Measurements from ENCODE around the gene TDRKH. TPM values are rescaled to one million over a fixed set of nuclear protein-coding genes. Genes with fewer than 3 reads are reported as not detected.
"Not testable (repeated sequence)": the region's sequence is repeated elsewhere in the genome, so short reads cannot be mapped to it uniquely, and the experiment has no call there.

TDRKH gene
- polyA plus RNA-seq, 1 donor = 4.1 TPM

DNA sequence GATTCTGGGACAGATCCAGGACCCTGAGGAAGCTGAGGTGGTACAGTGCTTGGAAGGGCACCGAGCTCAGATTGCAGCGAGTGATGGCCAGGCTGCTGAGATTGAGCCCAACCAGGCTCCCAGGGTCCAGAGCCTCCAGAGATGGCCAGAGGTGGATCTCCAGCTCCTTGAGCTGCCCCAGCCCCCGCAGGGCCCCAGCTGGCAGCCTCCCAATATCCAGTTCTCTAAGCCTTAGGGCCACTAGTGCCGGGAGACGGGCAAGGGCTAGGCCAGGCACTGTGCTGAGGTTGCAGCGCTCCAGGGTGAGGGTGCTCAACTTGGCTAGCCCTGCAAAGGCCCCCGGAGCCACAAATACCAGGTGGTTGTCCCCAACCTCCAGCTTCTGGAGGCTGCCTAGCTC, 11.5 kb upstream of the TDRKH start:
- no peak for DNase-seq

DNA sequence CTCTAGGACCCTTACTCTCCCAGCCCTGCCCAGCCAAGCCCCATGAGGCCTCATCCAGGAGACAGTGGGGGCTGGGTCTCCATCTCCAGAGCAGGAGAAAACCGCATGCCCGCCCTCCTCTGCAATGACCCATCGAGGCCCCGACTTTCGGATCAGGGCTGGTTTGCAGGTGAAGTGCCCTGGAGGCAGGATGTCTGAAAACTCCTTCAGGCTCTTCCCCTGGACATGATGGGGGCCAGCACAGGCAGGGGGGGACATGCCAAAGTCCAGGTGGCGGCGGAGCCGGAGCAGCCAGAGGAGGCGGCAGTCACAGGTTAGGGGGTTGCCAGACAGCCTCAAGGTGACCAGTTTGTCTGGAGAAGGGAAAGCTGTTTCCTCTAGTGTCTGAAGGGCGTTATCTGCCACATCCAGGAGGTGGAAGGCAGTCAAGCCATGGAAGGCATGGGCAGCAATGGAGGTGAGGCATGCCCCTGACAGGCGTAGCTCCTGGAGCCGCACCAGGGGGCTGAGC, 11.1 kb upstream of the TDRKH start:
- DNase-seq = no peak

GRCh38 chr1:151800830-151801229, 10.5 kb upstream of the TDRKH start:
- no peak for DNase-seq

DNA sequence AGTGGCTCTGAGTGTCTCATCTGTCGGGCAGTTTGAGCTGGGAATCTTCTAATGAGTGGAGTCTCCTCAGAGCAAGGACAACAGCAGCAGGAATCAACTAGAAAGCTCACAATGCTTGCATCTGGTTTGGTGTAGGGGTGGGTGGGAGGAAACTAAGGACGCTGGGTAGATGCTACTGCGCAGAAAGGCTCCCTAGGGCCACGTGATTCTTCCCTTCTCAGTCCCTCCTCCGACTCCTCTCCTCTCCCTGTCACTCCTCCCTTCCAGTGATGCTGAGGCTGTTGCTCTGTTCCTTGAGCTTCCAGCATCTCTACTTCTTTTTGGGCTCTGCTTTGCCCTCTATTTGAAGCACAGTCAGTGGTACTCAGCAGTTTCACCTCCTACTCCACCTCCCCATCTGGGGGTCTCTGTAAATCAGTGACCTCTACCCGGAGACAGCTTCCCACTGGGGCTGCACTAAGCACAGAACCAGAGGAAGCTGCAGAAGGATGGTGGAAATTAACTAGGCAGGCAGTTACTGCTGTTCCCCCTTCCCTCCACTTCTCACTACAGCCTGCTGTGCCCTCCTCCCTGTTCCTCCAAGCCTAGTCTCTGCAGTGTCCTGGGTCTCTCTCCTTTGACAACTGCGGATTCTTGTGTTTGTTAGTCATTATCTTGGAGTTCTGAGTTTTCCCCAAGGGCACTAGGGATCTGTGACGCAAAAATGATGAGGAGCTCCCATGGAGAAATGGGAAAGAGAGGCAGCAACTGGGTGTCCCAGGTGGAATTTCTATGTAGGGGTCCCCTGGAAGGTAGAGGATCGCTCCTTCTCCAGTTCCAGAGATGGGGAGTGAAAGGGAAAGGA, 9.1 kb upstream of the TDRKH start:
- DNase-seq = no peak

- DNase-seq = no peak
Observed at GRCh38 chr1:151798571-151798970, 8.3 kb upstream of the TDRKH start.

GRCh38 chr1:151790940-151791651, 796 bp upstream of the TDRKH start:
- no peak for DNase-seq

GRCh38 chr1:151787689-151788088, 2.6 kb downstream of the TDRKH start:
- no peak for DNase-seq

- DNase-seq = no peak
Observed at GRCh38 chr1:151783796-151784195, 6.5 kb downstream of the TDRKH start.

DNA sequence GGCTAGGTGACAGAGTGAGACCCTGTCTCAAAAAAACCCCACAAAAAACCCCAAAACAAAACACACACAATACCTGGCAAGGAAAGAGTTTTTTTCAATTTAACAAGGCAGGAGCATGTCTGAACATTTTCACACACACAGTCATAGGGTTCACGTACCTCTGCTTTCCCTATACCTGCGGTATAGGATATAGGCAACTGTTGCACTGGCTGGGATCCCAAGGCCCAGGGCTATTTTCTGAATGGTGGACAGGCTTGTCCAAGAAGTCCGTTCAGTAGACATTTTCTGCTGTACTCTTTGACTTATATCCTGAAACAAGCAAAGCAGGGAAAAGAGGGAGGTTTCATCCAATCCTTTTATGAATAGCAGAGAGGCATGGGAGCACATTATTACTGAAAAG, 7.6 kb downstream of the TDRKH start:
- DNase-seq = no peak

DNA sequence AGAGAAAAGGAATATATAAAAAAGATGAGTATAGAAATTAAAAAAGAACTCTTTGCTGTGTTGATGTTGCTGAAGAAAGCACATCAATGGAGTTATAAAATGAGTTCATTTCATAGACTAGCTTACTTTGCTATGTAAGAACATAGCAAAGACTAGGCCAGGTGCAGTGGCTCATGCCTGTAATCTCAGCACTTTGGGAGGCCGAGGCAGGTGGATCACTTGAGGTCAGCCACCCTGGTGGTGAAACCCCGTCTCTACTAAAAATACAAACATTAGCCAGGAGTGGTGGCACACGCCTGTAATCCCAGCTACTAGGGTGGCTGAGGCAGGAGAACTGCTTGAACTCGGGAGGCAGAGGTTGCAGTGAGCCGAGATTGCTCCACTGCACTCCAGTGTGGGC, 8.3 kb downstream of the TDRKH start:
- not testable (repeated sequence) for DNase-seq

DNA sequence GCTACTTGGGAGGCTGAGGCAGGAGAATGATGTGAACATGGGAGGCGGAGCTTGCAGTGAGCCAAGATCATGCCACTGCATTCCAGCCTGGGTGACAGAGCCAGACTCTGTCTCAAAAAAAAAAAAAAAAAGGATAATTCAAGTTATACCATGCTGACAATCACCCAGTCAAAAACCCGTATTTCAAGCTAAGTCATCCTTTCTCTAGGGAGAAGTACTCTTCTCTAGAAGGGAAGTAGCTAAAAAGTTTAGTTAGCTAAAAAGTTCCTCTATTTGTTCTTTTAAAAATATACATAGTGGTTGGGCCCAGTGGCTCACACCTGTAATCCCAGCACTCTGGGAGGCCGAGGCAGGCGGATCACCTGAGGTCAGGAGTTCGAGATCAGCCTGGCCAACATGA, 9.6 kb downstream of the TDRKH start:
- DNase-seq = not testable (repeated sequence)

DNA sequence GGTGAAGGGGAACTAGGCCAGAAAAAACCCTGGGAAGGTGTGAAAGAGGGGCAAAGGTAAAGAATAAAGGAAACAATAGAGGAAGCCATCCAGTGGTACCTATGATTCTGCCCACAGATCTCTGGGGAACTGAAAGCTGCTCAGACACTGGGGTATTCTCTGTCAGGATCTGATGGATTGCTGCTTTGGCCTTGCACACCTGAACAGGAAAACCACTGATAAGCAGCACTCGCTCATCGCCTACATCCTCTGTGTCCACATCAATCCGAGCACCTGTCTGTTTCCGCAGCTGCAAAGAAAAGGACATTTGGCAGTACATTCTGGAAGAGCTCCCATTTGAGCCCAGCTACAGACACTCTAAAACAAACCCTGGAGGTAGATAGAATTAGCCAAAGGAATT, 10.4 kb downstream of the TDRKH start:
- DNase-seq = no peak

DNA sequence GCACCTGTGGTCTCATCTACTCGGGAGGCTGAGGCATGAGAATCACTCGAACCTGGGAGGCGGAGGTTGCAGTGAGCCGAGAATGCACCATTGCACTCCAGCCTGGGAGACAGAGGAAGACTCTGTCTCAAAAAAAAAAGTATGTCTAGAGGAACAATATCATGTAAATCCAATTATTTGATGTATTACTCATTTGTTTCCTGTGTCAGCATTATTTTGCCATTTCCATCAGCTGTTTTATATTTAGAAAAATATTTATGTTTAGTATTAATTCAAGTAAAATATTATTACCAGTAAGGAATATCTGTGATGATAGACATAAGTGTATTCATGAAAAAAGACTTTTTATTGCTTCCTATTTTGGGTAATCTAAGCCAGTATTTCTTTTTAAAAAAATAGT, 13.0 kb downstream of the TDRKH start:
- no peak for DNase-seq

- no peak for DNase-seq
Observed at GRCh38 chr1:151776665-151777062, 13.6 kb downstream of the TDRKH start.

GRCh38 chr1:151775894-151776664, 14.2 kb downstream of the TDRKH start:
- no peak for DNase-seq

DNA sequence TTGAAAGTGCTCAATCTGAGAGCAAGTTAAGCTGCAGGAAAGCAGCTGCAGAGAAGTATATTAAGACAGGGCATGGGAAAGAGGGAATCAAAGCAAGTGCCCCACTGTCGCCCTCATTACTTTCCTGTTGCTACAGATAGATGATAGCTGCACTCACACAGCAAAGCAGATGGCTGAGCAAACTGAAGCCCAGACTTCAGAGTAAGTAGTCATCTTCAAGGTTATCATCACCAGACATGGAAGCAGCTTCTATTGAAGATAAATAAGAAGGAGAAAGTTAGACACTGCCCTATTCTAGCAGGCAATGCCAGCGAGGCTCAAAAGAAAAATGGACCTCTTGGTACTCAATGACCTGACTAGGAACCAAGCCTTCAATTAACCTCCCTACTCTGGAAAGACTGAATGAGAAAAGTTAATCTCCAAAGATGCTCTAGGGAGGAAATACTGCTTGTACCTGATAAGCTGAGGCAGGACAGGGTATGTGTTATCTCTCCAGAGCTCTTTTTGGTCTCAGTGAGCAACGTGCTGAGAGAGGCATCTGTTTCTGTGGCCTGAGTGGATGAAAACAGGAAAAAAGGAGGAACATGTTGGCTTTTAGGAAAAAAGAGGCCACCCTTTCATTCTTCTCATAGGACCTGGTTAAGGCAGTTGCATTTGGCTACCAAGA, 15.9 kb downstream of the TDRKH start:
- DNase-seq = no peak

DNA sequence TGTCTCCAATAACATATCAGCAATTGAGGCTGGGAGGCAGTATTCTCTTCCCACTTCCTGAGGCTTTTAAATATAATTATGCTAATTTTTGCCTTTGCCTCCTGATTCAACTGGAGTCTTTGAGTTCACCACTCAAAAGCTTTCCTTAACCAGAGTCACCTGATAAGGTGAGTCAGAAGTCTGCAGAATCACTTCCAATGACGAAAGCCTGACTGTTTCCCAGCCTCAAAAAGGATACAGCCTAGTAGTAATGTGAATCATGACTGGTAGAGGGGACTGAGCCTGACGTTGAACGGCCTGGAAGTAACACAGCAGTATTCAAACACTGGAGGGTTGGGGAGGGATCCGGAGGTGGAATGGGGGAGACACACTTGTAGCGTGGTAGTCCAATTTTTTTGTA, 16.6 kb downstream of the TDRKH start:
- no peak for DNase-seq

- DNase-seq = not testable (repeated sequence)
Observed at GRCh38 chr1:151769270-151769669, 21.0 kb downstream of the TDRKH start.

DNA sequence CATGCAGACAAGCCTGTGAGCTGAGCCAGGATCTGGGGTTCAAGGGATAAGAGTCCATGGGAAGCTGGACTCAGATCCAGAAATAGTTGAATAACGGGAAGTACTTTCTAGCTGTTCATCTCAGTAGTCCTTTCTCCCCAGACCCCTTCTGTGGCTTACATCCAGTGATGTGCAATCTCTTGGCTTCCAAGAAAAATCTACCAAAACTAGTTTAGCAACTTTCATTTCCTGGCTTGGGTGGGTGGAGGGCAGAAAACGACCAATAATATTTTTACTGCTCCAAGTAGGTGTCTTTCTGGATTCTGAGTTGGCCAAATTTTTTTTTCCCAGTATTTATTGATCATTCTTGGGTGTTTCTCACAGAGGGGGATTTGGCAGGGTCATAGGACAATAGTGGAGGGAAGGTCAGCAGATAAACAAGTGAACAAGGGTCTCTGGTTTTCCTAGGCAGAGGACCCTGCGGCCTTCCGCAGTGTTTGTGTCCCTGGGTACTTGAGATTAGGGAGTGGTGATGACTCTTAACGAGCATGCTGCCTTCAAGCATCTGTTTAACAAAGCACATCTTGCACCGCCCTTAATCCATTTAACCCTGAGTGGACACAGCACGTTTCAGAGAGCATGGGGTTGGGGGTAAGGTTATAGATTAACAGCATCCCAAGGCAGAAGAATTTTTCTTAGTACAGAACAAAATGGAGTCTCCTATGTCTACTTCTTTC, 21.8 kb downstream of the TDRKH start:
- DNase-seq = not testable (repeated sequence)

- DNase-seq = peak; percentile 9
Observed at GRCh38 chr1:151763990-151764389, 26.3 kb downstream of the TDRKH start.

Measured in hindlimb muscle (tissue), 1 donor.